Cortex of kidney (tissue), 1 donor: Measurements from ENCODE around the gene CEACAM1.
"Not testable (repeated sequence)": the region's sequence is repeated elsewhere in the genome, so short reads cannot be mapped to it uniquely, and the experiment has no call there.

ENCODE experiments used
- DNase-seq: peaks from one replicate; lab custom pipeline; 2025; lab: John Stamatoyannopoulos, UW

Gene CEACAM1

DNA sequence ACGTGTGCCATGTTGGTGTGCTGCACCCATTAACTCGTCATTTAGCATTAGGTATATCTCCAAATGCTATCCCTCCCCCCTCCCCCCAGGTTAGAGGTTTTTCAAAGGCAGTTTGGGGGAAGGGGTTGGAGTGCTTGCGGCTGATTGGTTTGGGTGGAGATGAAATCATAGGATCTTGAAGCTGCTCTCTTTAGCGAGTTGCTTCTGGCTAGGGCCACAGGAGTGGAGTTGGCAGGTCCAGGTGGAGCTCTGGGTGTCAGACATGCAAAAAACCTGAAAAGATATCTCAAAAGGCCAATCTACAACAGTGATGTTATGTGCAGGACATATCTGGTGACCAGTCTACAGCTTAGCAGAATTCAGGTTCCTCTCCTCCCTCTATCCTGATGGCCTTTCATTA, 52.9 kb downstream of the CEACAM1 start:
- no peak for DNase-seq

GRCh38 chr19:42474743-42475142, 53.5 kb downstream of the CEACAM1 start:
- DNase-seq = no peak

DNA sequence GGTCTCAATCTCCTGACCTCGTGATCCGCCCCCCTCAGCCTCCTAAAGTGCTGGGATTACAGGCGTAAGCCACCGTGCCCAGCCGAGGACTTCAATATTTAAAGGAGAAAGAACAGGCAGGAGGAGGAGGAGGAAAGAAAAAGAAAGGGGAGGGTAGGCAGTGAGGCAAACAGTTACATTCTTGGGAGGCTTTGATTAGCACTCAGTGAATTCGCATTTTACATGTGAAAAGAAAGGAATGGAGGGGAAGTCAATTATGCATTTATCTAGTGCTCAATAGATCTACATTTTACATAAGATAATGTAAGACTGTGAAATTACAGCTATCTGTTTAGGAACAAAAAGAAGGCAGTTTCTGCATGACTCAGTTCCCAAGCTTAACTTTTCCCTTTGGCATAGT, 54.6 kb downstream of the CEACAM1 start:
- no peak for DNase-seq

- no peak for DNase-seq
Observed at GRCh38 chr19:42472402-42473147, 55.7 kb downstream of the CEACAM1 start.

DNA sequence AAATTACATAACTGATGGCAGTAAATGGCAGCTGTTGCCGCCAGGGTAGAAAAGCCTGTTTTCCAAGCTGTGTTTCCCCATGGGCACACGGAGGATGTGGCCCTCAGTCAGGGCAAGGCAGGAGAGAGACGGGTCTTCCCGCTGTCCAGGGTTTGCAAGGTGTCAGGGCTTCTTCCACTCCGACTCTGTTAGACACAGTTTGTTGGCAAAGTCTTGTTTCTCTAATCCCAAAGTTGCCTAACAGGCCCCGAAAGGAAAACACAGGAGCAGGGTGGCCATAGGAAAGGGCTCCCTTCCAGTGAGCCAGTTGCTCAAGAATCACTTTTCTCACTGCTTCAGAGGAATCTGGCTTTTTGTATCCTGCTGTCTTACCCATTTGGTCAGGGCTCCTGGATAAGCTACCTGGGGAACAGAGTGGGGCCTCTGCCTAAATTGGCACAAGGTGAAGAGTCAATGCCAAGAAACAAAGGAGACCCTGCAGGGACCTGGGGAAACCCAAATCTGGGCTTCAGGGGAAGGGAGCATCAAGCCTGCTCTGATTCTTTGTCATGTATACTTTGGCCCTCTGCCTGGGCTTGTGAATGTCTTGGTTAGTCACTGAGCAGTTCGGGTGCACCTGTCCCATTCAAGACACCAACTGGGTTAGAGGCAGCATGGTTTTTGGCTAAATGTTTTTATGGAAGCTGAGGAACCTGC, 56.6 kb downstream of the CEACAM1 start:
- no peak for DNase-seq

DNA sequence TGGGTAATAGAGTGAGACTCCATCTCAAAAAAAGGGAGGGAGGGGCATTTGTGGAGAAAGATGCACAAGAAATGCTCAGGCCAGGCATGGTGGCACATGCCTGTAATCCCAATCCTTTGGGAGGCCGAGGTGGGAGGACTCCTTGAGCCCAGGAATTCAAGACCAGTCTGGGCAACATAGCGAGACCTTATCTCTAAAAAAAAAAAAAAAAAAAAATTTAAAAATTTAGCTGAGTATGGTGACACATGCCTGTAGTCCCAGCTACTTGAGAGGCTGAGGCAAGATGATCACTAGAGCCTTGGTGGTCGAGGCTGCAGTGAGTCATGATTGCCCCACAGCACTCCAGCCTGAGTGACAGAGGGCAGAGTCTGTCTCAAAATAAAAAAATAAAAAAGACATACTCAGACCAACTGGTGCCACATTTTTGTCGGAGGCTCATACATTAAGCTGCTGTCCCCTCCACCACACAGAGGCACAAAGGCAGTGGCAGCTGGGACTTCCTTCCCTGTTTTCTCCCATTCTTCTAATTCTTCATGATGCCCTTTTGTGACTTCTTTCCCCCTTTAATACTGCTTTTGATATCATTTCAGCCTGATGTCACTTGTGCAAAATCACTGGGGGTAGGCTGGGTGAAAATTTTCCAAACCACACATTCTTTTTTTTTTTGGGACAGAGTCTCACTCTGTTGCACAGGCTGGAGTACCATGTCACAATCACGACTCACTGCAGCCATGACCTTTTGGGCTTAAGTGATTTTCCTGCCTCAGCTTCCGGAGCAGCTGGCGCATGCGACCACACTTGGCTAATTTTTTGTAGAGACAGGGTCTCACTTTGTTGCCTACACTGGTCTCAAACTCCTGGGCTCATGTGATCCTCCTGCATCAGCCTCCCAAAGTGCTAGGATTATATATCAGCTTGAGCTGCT, 58.7 kb downstream of the CEACAM1 start:
- DNase-seq = no peak

- DNase-seq = no peak
Observed at GRCh38 chr19:42468273-42468796, 59.9 kb downstream of the CEACAM1 start.

- no peak for DNase-seq
Observed at GRCh38 chr19:42467183-42467760, 61.0 kb downstream of the CEACAM1 start.

GRCh38 chr19:42466521-42467182, 61.6 kb downstream of the CEACAM1 start:
- no peak for DNase-seq

GRCh38 chr19:42465827-42466280, 62.4 kb downstream of the CEACAM1 start:
- no peak for DNase-seq

- no peak for DNase-seq
Observed at GRCh38 chr19:42461700-42462324, 66.5 kb downstream of the CEACAM1 start.

- DNase-seq = not testable (repeated sequence)
Observed at GRCh38 chr19:42461231-42461630, 67.0 kb downstream of the CEACAM1 start.

DNA sequence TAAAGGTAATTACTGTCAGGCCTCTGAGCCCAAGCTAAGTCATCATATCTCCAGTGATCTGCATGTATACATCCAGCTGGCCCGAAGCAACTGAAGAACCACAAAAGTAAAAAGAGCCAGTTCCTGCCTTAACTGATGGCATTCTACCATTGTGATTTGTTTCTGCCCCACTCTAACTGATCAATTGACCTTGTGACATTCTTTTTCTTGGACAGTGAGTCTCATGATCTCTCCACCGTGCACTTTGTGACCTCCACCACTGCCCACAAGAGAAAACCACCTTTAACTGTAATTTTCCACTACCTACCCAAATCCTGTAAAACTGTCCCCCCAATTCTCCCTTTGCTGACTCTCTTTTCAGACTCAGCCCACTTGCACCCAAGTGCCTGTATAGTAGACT, 68.4 kb downstream of the CEACAM1 start:
- no peak for DNase-seq
